ENCODE measurements around the gene MPDU1. TPM values are rescaled to one million over a fixed set of nuclear protein-coding genes. Genes with fewer than 3 reads are reported as not detected.
"Not testable (repeated sequence)": the region's sequence is repeated elsewhere in the genome, so short reads cannot be mapped to it uniquely, and the experiment has no call there.

The MPDU1 gene
- total and polyA plus RNA-seq, 2 of the 13 experiments (the other 11 are each of a cell fraction or from before 2014, with no cell fraction given) = 112 to 167 TPM

GRCh38 chr17:7625749-7626148, 42.1 kb downstream of the MPDU1 start:
- H3K9ac ChIP-seq (ENCODE audit: insufficient read depth, low read depth, low read length); in situ Hi-C loops (cut with HindIII; ENCODE audit: extremely low pct_ligation_motif_present, low pct_unique_long_range_greater_than_20kb); ATAC-seq; intact Hi-C loops (cut with micrococcal nuclease; ENCODE audit: unreplicated experiment); H3K4me3 ChIP-seq (replicated peaks in 1 of 3; ENCODE audit: insufficient read depth in 1 of 3, low read depth in 2 of 3, low read length in 3 of 3); H4K20me1 ChIP-seq (ENCODE audit: insufficient read depth, low read length); H3K36me3 ChIP-seq (replicated peaks in 1 of 2; ENCODE audit: control insufficient read depth in 1 of 2, insufficient read depth in 2 of 2, low read length in 2 of 2); BruUV-seq (replicated peaks); CTCF ChIA-PET (ENCODE audit: low intra/inter-chr PET ratio, low total read pairs); FAIRE-seq; H2AFZ ChIP-seq (ENCODE audit: low read length); H3K4me2 ChIP-seq (ENCODE audit: low read depth, low read length); DNase-seq (ENCODE audit: low spot score); H3K27me3 ChIP-seq (ENCODE audit: control insufficient read depth in 1 of 2, insufficient read depth in 2 of 2, low read length in 2 of 2); H3K9me3 ChIP-seq (ENCODE audit: low read length); H3K27ac ChIP-seq (ENCODE audit: extremely low read length, insufficient read depth, low read length): not testable (repeated sequence)
- 97% methylated on average over 16 of the region's 16 CpGs for WGBS (ENCODE audit: low lambda C conversion rate)
- peaks cover 15% of the 10 kb centered on the region for H3K79me2 ChIP-seq (ENCODE audit: insufficient read depth, low read length)
- POLR2A ChIA-PET = interaction anchor here (1.7 to 3.2 kb wide), 7 partner anchors 8 to 61 kb away, joined by 6 to 63 read pairs (median 25); partner anchors contain the start of genes FXR2, MPDU1, TP53 and WRAP53
- TF ChIP-seq ZNF460 (CRISPR knock-in tag; IDR thresholded peaks at IDR 0.05; ENCODE audit: borderline replicate concordance) = 0 out of 2 replicates have a peak, but pooled peaks have one; percentile 13
- peaks cover 55% of the 10 kb centered on the region for H3K4me1 ChIP-seq (ENCODE audit: insufficient read depth, low read length)

- Histone ChIP-seq H3K36me3 (replicated peaks in 1 of 2; ENCODE audit: control insufficient read depth in 1 of 2, insufficient read depth in 2 of 2, low read length in 2 of 2) (no peaks in the 10 kb centered on the region), H3K27ac (ENCODE audit: extremely low read length, insufficient read depth, low read length) (peak overlapping the region; percentile 96), H3K9me3 (ENCODE audit: low read length) (no peaks in the 10 kb centered on the region), H3K27me3 (ENCODE audit: control insufficient read depth in 1 of 2, insufficient read depth in 2 of 2, low read length in 2 of 2) (no peaks in the 10 kb centered on the region; a peak in 1 of 5 replicates), H3K79me2 (ENCODE audit: insufficient read depth, low read length) (peaks cover 15% of the 10 kb centered on the region), H3K4me3 (replicated peaks in 1 of 3; ENCODE audit: insufficient read depth in 1 of 3, low read depth in 2 of 3, low read length in 3 of 3) (peak overlapping the region; percentile 82 to 92 (median 89)), H4K20me1 (ENCODE audit: insufficient read depth, low read length) (no peaks in the 10 kb centered on the region), H3K9ac (ENCODE audit: insufficient read depth, low read depth, low read length) (peak overlapping the region; percentile 92), H3K4me1 (ENCODE audit: insufficient read depth, low read length) (peaks cover 61% of the 10 kb centered on the region), H2AFZ (ENCODE audit: low read length) (no peak overlapping the region), H3K4me2 (ENCODE audit: low read depth, low read length) (peak overlapping the region; percentile 90)
- intact Hi-C loops (cut with micrococcal nuclease; ENCODE audit: unreplicated experiment) (no loop called here), in situ Hi-C loops (cut with HindIII; ENCODE audit: extremely low pct_ligation_motif_present, low pct_unique_long_range_greater_than_20kb) (no loop called here)
- BruUV-seq (replicated peaks) = no TSS peak
- DNase-seq (ENCODE audit: low spot score) (no peak), FAIRE-seq (no peak), ATAC-seq (no peak)
- CTCF ChIA-PET (ENCODE audit: low intra/inter-chr PET ratio, low total read pairs) = no interaction called here
- TF ChIP-seq DZIP1 (CRISPR knock-in tag; IDR thresholded peaks at IDR 0.05) (no peak), ZNF546 (CRISPR knock-in tag; conservative IDR thresholded peaks at IDR 0.05) (no peak), HINFP (CRISPR knock-in tag; IDR thresholded peaks at IDR 0.05; ENCODE audit: low read depth) (no peak), RAD21 (CRISPR knock-in tag; IDR thresholded peaks at IDR 0.05) (no peak), TRIM24 (CRISPR knock-in tag; IDR thresholded peaks at IDR 0.05) (no peak), FOXJ3 (CRISPR knock-in tag; IDR thresholded peaks at IDR 0.05; ENCODE audit: borderline replicate concordance) (no peak), ZBTB26 (CRISPR knock-in tag; IDR thresholded peaks at IDR 0.05; ENCODE audit: borderline replicate concordance) (no peak), ZNF552 (CRISPR knock-in tag; IDR thresholded peaks at IDR 0.05; ENCODE audit: borderline replicate concordance) (no peak)
- POLR2A ChIA-PET = interaction anchor here (1.9 to 3.2 kb wide), 9 partner anchors 9 to 61 kb away, joined by 4 to 63 read pairs (median 16); partner anchors contain the start of genes ATP1B2, FXR2, MPDU1 and TP53
- WGBS (ENCODE audit: low lambda C conversion rate) = 85% methylated on average over 7 of the region's 7 CpGs
Measured at GRCh38 chr17:7626307-7626706, 42.7 kb downstream of the MPDU1 start.

Measured in HepG2 (cell line).